ENCODE measurements around the gene FCMR. TPM values are rescaled to one million over a fixed set of nuclear protein-coding genes. Genes with fewer than 3 reads are reported as not detected.

The FCMR gene
- total and polyA plus RNA-seq, 2 donors (not counting 1 experiment from before 2014, with no cell fraction given), result 711 to 931 TPM

- Histone ChIP-seq H3K4me3 (ENCODE audit: control extremely low read depth in 1 of 5, extremely low read depth in 1 of 5, insufficient read depth in 1 of 5, low read depth in 2 of 5, low read length in 4 of 5) (no peak overlapping the region), H3K27ac (ENCODE audit: low read length in 2 of 2) (no peak overlapping the region), H3K36me3 (replicated peaks in 1 of 2; ENCODE audit: control extremely low read depth in 1 of 2, control insufficient read depth in 1 of 2, extremely low read depth in 1 of 2, insufficient read depth in 2 of 2, low read length in 1 of 2) (no peaks in the 10 kb centered on the region), H3K27me3 (replicated peaks in 1 of 4; ENCODE audit: control extremely low read depth in 1 of 4, control insufficient read depth in 3 of 4, insufficient read depth in 4 of 4, low read length in 3 of 4) (peaks cover 0 to 5% (median 0%) of the 10 kb centered on the region in 4 experiments), H3K79me2 (ENCODE audit: control insufficient read depth, insufficient read depth, low read length) (no peaks in the 10 kb centered on the region), H3K4me1 (ENCODE audit: control insufficient read depth in 2 of 2, insufficient read depth in 2 of 2, low read length in 2 of 2) (peaks cover 11 to 12% of the 10 kb centered on the region in 2 donors), H2AFZ (ENCODE audit: insufficient read depth, low read depth, low read length, poor library complexity, severe bottlenecking) (no peak overlapping the region), H3K9ac (ENCODE audit: low read length) (no peak overlapping the region), H4K20me1 (ENCODE audit: control insufficient read depth, insufficient read depth, low read length, poor library complexity, severe bottlenecking) (no peaks in the 10 kb centered on the region), H3K4me2 (replicated peaks; ENCODE audit: low read depth, low read length, poor library complexity, severe bottlenecking) (no peak overlapping the region), H3K9me3 (ENCODE audit: control extremely low read depth in 1 of 3, control insufficient read depth in 2 of 3, insufficient read depth in 1 of 3, low read length in 2 of 3) (peaks cover 0 to 6% (median 4%) of the 10 kb centered on the region in 3 donors)
- POLR2A ChIA-PET, result interaction anchor here (1.2 kb wide), 1 partner anchor 22 kb away, joined by 3 read pairs; no protein-coding TSS in a partner anchor
- TF ChIP-seq, protein P1, sequence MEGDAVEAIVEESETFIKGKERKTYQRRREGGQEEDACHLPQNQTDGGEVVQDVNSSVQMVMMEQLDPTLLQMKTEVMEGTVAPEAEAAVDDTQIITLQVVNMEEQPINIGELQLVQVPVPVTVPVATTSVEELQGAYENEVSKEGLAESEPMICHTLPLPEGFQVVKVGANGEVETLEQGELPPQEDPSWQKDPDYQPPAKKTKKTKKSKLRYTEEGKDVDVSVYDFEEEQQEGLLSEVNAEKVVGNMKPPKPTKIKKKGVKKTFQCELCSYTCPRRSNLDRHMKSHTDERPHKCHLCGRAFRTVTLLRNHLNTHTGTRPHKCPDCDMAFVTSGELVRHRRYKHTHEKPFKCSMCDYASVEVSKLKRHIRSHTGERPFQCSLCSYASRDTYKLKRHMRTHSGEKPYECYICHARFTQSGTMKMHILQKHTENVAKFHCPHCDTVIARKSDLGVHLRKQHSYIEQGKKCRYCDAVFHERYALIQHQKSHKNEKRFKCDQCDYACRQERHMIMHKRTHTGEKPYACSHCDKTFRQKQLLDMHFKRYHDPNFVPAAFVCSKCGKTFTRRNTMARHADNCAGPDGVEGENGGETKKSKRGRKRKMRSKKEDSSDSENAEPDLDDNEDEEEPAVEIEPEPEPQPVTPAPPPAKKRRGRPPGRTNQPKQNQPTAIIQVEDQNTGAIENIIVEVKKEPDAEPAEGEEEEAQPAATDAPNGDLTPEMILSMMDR (IDR thresholded peaks at IDR 0.05), result no peak
- no peak for TF ChIP-seq EZH2 (IDR thresholded peaks at IDR 0.05; ENCODE audit: borderline replicate concordance, insufficient read depth, low read depth, low read length, poor library complexity, severe bottlenecking)
- 100% methylated on average over 3 of the region's 5 CpGs for WGBS (ENCODE audit: insufficient coverage)
- H3K9me3 Mint-ChIP-seq (ENCODE audit: insufficient read depth), result no peaks in the 10 kb centered on the region
- no peak overlapping the region for H3K27ac Mint-ChIP-seq
- CTCF ChIA-PET, result interaction anchor here (0.7 to 1.8 kb wide), 5 partner anchors 9 to 140 kb away, joined by 3 to 4 read pairs (median 3); partner anchors contain the start of gene IL20
- peaks cover 35% of the 10 kb centered on the region for H3K4me1 Mint-ChIP-seq
- DNase-seq, result no peak
- no peak overlapping the region for H3K4me3 Mint-ChIP-seq
- peaks cover 8% of the 10 kb centered on the region for H3K27me3 Mint-ChIP-seq
- no peak for ATAC-seq (ENCODE audit: low read depth)
- intact Hi-C loops (cut with micrococcal nuclease), result no loop called here
Observed at GRCh38 chr1:206949641-206950040, 27.9 kb upstream of the FCMR start.

GRCh38 chr1:206949208-206949607 lies 27.5 kb upstream of the FCMR start:
- Histone ChIP-seq H2AFZ (ENCODE audit: insufficient read depth, low read depth, low read length, poor library complexity, severe bottlenecking) (no peak overlapping the region), H3K4me1 (ENCODE audit: control insufficient read depth in 2 of 2, insufficient read depth in 2 of 2, low read length in 2 of 2) (peaks cover 11 to 12% of the 10 kb centered on the region in 2 donors), H3K79me2 (ENCODE audit: control insufficient read depth, insufficient read depth, low read length) (no peaks in the 10 kb centered on the region), H3K27ac (ENCODE audit: low read length in 2 of 2) (no peak overlapping the region), H4K20me1 (ENCODE audit: control insufficient read depth, insufficient read depth, low read length, poor library complexity, severe bottlenecking) (no peaks in the 10 kb centered on the region), H3K9ac (ENCODE audit: low read length) (no peak overlapping the region), H3K36me3 (replicated peaks in 1 of 2; ENCODE audit: control extremely low read depth in 1 of 2, control insufficient read depth in 1 of 2, extremely low read depth in 1 of 2, insufficient read depth in 2 of 2, low read length in 1 of 2) (no peaks in the 10 kb centered on the region), H3K27me3 (replicated peaks in 1 of 4; ENCODE audit: control extremely low read depth in 1 of 4, control insufficient read depth in 3 of 4, insufficient read depth in 4 of 4, low read length in 3 of 4) (peaks cover 0 to 5% (median 0%) of the 10 kb centered on the region in 4 experiments), H3K9me3 (ENCODE audit: control extremely low read depth in 1 of 3, control insufficient read depth in 2 of 3, insufficient read depth in 1 of 3, low read length in 2 of 3) (peaks cover 0 to 6% (median 4%) of the 10 kb centered on the region in 3 donors), H3K4me3 (ENCODE audit: control extremely low read depth in 1 of 5, extremely low read depth in 1 of 5, insufficient read depth in 1 of 5, low read depth in 2 of 5, low read length in 4 of 5) (no peak overlapping the region), H3K4me2 (replicated peaks; ENCODE audit: low read depth, low read length, poor library complexity, severe bottlenecking) (no peak overlapping the region)
- Mint-ChIP-seq H3K27me3 (peaks cover 8% of the 10 kb centered on the region), H3K27ac (no peak overlapping the region), H3K9me3 (ENCODE audit: insufficient read depth) (no peaks in the 10 kb centered on the region), H3K4me1 (peaks cover 32% of the 10 kb centered on the region), H3K4me3 (no peak overlapping the region)
- WGBS (ENCODE audit: insufficient coverage), result 6% methylated on average over 3 of the region's 4 CpGs
- intact Hi-C loops (cut with micrococcal nuclease), result no loop called here
- ATAC-seq (ENCODE audit: low read depth), result no peak
- TF ChIP-seq EZH2 (IDR thresholded peaks at IDR 0.05; ENCODE audit: borderline replicate concordance, insufficient read depth, low read depth, low read length, poor library complexity, severe bottlenecking), result no peak
- TF ChIP-seq, protein P1 (IDR thresholded peaks at IDR 0.05), result no peak
- CTCF ChIA-PET, result interaction anchor here (1.0 to 5.3 kb wide), 4 partner anchors 16 to 140 kb away, joined by 3 to 39 read pairs (median 4); partner anchors contain the start of gene IL20
- POLR2A ChIA-PET, result interaction anchor here (1.2 kb wide), 1 partner anchor 23 kb away, joined by 3 read pairs; no protein-coding TSS in a partner anchor
- no peak for DNase-seq

Measured in B cell (primary cell).